ENCODE data around the gene SAMD4A.

Gene SAMD4A

DNA sequence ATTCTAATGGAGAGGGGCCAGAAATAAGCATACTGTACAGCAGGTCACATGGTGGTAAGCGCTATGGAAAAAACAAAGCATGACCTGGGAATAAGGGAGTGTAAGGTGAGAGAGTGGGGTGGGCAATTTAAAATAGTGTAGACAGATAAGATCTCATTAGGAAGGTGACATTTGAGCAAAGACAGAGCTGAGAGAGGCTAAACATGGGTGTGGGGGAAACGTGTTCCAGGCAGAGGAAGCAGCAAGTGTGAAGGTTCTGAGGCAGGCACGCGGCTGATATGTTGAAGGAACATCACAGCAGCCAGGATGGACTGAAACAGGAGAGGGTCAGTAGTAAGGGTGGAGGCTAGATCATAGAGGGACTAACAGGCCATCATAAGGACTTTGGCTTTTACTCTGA is 126.8 kb downstream of the SAMD4A start:
- TF ChIP-seq POLR2AphosphoS5 (IDR thresholded peaks at IDR 0.05; ENCODE audit: low read depth) (no peak), CTCF (IDR thresholded peaks at IDR 0.05; ENCODE audit: insufficient read depth, low read length) (no peak), GABPA (IDR thresholded peaks at IDR 0.05; ENCODE audit: low read depth) (no peak), SPI1 (IDR thresholded peaks at IDR 0.05; ENCODE audit: borderline replicate concordance, low read depth) (no peak)
- TF ChIP-seq, protein P1, sequence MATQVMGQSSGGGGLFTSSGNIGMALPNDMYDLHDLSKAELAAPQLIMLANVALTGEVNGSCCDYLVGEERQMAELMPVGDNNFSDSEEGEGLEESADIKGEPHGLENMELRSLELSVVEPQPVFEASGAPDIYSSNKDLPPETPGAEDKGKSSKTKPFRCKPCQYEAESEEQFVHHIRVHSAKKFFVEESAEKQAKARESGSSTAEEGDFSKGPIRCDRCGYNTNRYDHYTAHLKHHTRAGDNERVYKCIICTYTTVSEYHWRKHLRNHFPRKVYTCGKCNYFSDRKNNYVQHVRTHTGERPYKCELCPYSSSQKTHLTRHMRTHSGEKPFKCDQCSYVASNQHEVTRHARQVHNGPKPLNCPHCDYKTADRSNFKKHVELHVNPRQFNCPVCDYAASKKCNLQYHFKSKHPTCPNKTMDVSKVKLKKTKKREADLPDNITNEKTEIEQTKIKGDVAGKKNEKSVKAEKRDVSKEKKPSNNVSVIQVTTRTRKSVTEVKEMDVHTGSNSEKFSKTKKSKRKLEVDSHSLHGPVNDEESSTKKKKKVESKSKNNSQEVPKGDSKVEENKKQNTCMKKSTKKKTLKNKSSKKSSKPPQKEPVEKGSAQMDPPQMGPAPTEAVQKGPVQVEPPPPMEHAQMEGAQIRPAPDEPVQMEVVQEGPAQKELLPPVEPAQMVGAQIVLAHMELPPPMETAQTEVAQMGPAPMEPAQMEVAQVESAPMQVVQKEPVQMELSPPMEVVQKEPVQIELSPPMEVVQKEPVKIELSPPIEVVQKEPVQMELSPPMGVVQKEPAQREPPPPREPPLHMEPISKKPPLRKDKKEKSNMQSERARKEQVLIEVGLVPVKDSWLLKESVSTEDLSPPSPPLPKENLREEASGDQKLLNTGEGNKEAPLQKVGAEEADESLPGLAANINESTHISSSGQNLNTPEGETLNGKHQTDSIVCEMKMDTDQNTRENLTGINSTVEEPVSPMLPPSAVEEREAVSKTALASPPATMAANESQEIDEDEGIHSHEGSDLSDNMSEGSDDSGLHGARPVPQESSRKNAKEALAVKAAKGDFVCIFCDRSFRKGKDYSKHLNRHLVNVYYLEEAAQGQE (IDR thresholded peaks at IDR 0.05; ENCODE audit: insufficient replicate concordance, low read depth), result no peak

GRCh38 chr14:54695196-54695595 is 128.3 kb downstream of the SAMD4A start:
- no peak overlapping the region for H3K4me3 ChIP-seq (replicated peaks; ENCODE audit: insufficient read depth, low read length)

More for the DNA sequence above, 126.8 kb downstream of the SAMD4A start:
- no peak overlapping the region for H3K4me3 ChIP-seq (replicated peaks; ENCODE audit: insufficient read depth, low read length)
- H3K27me3 ChIP-seq (ENCODE audit: insufficient read depth, poor library complexity, severe bottlenecking), result no peaks in the 10 kb centered on the region
- no peak overlapping the region for H3K27ac ChIP-seq (replicated peaks)
- no peak for DNase-seq (ENCODE audit: low read depth in 1 of 2, low spot score in 1 of 2)

DNA sequence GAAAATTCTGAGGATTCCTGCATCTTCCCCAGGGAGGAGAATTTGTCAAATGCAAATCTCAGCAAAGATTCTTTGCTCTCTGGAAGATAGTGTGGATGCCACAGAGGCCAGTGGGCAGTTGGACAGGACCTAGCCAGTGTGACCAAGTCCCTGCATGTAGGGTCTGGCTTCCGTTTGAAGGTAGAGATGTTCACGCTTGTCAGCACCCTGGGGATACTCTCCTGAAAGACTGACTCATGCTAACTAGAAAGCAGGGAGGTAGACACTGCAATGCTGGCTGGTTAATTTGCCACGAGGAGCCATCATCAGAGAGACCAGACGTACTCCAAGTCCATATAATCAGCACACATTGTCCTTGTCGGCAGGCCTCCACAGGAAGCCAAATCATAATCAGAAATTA is 130.1 kb downstream of the SAMD4A start:
- peaks cover 13% of the 10 kb centered on the region for H3K27me3 ChIP-seq (ENCODE audit: insufficient read depth, poor library complexity, severe bottlenecking)
- H3K27ac ChIP-seq (replicated peaks), result no peak overlapping the region
- no peak overlapping the region for H3K4me3 ChIP-seq (replicated peaks; ENCODE audit: insufficient read depth, low read length)
- DNase-seq (ENCODE audit: low read depth in 1 of 2, low spot score in 1 of 2), result no peak
- TF ChIP-seq CTCF (IDR thresholded peaks at IDR 0.05; ENCODE audit: insufficient read depth, low read length) (no peak), SPI1 (IDR thresholded peaks at IDR 0.05; ENCODE audit: borderline replicate concordance, low read depth) (no peak), GABPA (IDR thresholded peaks at IDR 0.05; ENCODE audit: low read depth) (no peak), POLR2AphosphoS5 (IDR thresholded peaks at IDR 0.05; ENCODE audit: low read depth) (no peak)
- TF ChIP-seq, protein P1 (IDR thresholded peaks at IDR 0.05; ENCODE audit: insufficient replicate concordance, low read depth), result no peak

More at GRCh38 chr14:54695196-54695595, 128.3 kb downstream of the SAMD4A start:
- Histone ChIP-seq H3K27me3 (ENCODE audit: insufficient read depth, poor library complexity, severe bottlenecking) (peaks cover 8% of the 10 kb centered on the region), H3K27ac (replicated peaks) (no peak overlapping the region)
- DNase-seq (ENCODE audit: low read depth in 1 of 2, low spot score in 1 of 2), result no peak
- TF ChIP-seq CTCF (IDR thresholded peaks at IDR 0.05; ENCODE audit: insufficient read depth, low read length) (no peak), SPI1 (IDR thresholded peaks at IDR 0.05; ENCODE audit: borderline replicate concordance, low read depth) (no peak), POLR2AphosphoS5 (IDR thresholded peaks at IDR 0.05; ENCODE audit: low read depth) (no peak), GABPA (IDR thresholded peaks at IDR 0.05; ENCODE audit: low read depth) (no peak)
- TF ChIP-seq, protein P1 (IDR thresholded peaks at IDR 0.05; ENCODE audit: insufficient replicate concordance, low read depth), result no peak

Measured in HL-60 (cell line).